Superior temporal gyrus (tissue), 1 donor: ENCODE results near the gene SELENOH.

Experiments used
- DNase-seq: peaks from one replicate; pipeline ENCODE4 v3.0.0-alpha.2; 2016; ENCODE audit errors: extremely low spot score

SELENOH gene

DNA sequence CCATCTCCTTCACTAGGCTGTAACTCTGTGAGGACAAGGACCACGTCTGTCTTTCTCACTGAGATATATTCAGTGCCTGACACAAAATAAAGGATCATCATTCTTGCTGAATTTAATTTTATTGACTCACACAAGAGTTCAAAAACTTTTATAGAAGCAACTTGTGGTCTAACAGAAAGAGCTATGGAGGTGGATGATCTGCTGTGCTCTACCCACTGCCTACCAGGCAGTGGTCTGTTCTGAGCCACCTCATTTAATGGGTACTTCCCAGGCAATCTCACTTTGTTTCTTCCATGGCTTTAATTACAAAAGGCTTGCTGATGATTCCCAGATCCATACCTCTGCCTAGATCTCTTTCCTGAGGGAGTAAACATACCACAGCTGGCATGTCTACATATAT lies 5.6 kb downstream of the SELENOH start:
- no peak for DNase-seq

- DNase-seq: no peak
Measured at GRCh38 chr11:57751176-57751575, 9.9 kb downstream of the SELENOH start.

- peak; percentile 60 for DNase-seq
Measured at GRCh38 chr11:57751676-57752253, 10.5 kb downstream of the SELENOH start, which contains the start of gene BTBD18. BTBD18 (minus strand) TSS chr11:57751819; CDS start chr11:57751188, 631 bp downstream.

GRCh38 chr11:57752954-57753353 lies 11.7 kb downstream of the SELENOH start:
- DNase-seq: no peak

DNA sequence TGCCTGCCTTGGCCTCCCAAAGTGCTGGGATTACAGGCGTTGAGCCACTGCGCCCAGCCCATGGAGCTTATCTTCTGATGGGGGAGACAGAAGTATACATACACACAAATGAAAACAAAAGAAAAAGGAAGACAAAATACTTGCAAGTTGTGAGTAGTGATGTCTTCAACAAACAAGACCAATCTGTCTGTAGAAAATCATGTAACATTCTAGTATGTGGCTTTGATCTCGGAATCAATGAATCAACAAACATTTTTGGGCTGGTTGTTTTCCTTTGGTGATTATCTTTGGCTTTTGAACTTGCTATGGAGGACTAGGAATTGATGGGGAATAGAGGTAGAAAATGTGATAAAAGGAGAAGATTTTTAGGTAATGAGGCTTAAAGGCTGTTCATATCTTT lies 16.9 kb downstream of the SELENOH start:
- DNase-seq: no peak

- peak; percentile 95 for DNase-seq
Measured at GRCh38 chr11:57761301-57762234, 20.3 kb downstream of the SELENOH start, which contains the start of gene CTNND1. CTNND1 (plus strand) TSS chr11:57761802; CDS start chr11:57791479, 29,677 bp downstream.

DNA sequence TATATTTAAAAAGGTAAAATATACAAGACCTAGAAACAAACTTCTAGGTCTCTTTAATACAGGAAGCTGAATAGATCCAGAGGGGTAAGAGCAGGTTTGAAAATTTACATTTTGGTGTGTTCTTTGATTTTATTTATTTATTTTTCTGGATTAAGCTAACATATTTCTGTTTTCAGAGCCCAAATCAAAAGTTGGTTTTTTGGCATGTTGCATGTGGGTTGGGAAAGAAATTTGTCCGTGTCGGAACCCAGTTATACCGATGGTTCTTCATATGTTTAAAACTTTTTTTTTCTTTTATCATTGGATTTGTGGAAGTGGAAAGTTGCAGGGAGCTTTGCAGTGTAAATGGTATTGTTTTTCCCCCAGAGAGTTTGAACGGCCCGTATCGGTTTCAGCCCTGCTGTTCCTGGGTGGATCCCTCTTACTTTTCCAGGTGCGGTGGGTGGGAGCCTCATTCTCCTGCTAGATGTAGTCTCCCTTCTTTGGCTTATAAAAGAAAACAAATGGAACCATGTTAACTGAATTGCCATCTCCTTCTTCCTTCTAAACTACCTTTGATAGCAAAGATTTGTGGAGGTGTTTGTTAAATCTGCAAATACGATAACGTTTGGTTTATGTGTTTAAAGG lies 21.1 kb downstream of the SELENOH start:
- DNase-seq: peak; percentile 37

- DNase-seq: peak; percentile 75
Measured at GRCh38 chr11:57763568-57763967, 22.3 kb downstream of the SELENOH start.

GRCh38 chr11:57764021-57764420 lies 22.7 kb downstream of the SELENOH start:
- no peak for DNase-seq

DNA sequence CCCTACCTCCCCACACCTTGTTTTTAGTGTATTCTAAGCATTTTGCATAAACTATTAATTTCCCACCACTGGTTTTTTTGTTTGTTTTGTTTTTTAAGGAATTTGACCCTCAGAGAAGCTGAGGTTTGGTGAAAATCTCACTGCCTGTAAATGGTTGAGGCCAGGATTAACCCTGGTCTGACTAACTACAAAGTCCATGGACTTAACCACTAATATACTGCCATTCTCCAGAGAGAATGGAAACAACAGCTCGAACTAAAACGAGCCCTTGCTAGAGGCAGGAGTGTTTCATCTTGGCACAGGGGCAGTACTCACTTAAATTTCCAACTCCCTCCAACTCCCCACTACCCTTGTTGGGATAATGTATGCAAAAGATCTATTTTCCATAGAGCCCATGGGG lies 23.3 kb downstream of the SELENOH start:
- DNase-seq: no peak

DNA sequence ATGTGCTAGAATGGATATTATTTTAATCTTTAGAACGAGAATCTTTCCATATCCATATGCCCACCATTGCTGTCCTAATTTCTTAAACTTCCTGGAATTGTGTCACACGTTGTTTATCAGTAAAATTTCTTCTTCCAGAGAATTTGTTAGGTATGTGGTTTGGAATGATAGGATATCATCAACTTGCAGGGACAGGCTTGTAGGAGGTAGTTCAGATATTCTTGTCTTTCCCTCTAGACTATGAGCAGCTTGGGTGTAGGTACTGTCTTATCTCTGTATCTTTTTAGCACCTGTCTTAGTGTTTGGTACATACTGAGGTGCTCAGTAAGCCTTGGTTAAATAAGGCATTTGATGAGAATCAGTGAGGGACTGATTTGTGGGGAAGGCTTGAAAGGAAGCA lies 23.7 kb downstream of the SELENOH start:
- no peak for DNase-seq

DNA sequence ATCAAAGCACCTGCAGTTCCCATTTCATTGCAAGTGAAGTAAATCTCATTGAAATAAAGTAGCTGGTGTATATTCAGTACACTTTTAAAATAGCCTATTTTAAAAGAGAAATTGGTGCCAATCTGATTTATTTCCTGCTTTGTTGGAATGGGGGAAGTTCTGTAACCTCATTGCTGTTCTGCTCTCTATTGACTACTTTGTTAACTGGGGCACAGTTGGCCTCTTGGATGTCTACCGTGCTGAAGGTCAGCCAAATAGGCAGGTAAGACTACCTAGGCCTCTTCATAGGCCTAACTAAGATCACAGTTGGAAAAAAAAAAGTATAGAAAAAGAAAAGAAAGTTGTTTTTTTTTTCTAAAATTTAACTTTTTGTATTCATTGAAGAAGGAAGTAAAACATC lies 29.5 kb downstream of the SELENOH start:
- DNase-seq: no peak

GRCh38 chr11:57771365-57771764 lies 30.1 kb downstream of the SELENOH start:
- no peak for DNase-seq

DNA sequence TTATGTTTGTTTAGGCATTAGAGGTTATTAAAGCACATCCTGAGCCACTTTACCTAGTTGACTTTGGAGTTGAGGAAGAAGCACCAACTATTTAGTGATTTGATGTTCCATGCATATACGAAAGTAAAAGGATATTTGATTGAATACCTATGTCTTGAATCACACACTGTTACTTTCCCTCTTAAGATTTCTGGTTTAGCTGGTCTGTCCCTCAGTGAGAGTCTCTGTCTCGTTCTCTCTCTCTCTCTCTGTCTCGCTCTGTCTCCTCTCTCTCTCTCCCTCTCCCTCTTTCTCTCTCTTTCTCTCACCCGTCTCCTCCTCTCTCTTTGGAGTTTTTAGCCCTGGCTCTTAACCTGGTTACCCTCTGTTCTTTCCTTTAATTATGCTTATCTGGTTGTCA lies 31.3 kb downstream of the SELENOH start:
- DNase-seq: no peak

GRCh38 chr11:57773026-57773598 lies 31.8 kb downstream of the SELENOH start:
- DNase-seq: no peak

GRCh38 chr11:57775491-57775890 lies 34.2 kb downstream of the SELENOH start:
- no peak for DNase-seq

GRCh38 chr11:57776031-57776521 lies 34.8 kb downstream of the SELENOH start:
- no peak for DNase-seq

GRCh38 chr11:57776577-57777210 lies 35.4 kb downstream of the SELENOH start:
- peak; percentile 11 for DNase-seq

DNA sequence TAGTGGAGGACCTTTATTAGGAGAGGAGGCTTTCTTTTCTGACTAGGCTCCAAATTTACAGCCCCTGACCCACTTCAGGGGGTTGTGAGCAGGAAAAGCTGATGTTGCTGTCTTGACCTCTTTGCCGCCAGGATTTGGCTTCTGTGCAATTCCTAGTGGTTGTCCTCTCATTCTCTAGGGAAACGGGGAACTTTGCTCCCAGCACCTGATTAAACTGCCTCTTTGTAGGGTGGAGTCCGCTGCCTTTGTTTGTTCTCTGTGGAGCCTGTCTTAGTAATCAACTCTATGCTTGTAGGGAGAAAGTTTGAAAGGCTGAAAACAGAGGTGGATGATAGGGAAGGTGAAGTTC lies 36.7 kb downstream of the SELENOH start:
- DNase-seq: no peak

GRCh38 chr11:57778318-57779037 lies 37.2 kb downstream of the SELENOH start:
- peak; percentile 84 for DNase-seq

GRCh38 chr11:57779276-57779675 lies 38.0 kb downstream of the SELENOH start:
- peak; percentile 84 for DNase-seq
